ENCODE results near the gene NRROS. TPM values are rescaled to one million over a fixed set of nuclear protein-coding genes. Genes with fewer than 3 reads are reported as not detected.
"Not testable (repeated sequence)": the region's sequence is repeated elsewhere in the genome, so short reads cannot be mapped to it uniquely, and the experiment has no call there.

The NRROS gene
- total RNA-seq, 1 donor from 2014 or later: 5.4 TPM

GRCh38 chr3:196619223-196619622 is 20.3 kb upstream of the NRROS start:
- no peaks in the 10 kb centered on the region for H3K27me3 ChIP-seq
- H3K9me3 ChIP-seq: no peaks in the 10 kb centered on the region
- H3K4me1 ChIP-seq: peaks cover 8% of the 10 kb centered on the region
- H3K36me3 ChIP-seq: no peaks in the 10 kb centered on the region
- H3K4me3 ChIP-seq: no peak overlapping the region
- TF ChIP-seq POLR2AphosphoS5 (IDR thresholded peaks at IDR 0.05; ENCODE audit: insufficient read depth in 1 of 2, low read depth in 1 of 2): no peak
- no peak for TF ChIP-seq CTCF (IDR thresholded peaks at IDR 0.05)
- TF ChIP-seq POLR2A (IDR thresholded peaks at IDR 0.05): no peak
- intact Hi-C loops (cut with DNase I): no loop called here
- no peak overlapping the region for H3K27ac ChIP-seq
- no peak for DNase-seq (ENCODE audit: extremely low spot score in 2 of 2)

DNA sequence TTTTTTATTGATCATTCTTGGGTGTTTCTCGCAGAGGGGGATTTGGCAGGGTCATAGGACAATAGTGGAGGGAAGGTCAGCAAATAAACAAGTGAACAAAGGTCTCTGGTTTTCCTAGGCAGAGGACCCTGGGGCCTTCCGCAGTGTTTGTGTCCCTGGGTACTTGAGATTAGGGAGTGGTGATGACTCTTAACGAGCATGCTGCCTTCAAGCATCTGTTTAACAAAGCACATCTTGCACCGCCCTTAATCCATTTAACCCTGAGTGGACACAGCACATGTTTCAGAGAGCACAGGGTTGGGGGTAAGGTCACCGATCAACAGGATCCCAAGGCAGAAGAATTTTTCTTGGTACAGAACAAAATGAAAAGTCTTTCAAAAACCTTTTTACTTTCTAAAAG is 19.9 kb upstream of the NRROS start:
- DNase-seq (ENCODE audit: extremely low spot score in 2 of 2); H3K4me3 ChIP-seq; intact Hi-C loops (cut with DNase I); H3K27ac ChIP-seq; H3K36me3 ChIP-seq; H3K4me1 ChIP-seq; H3K27me3 ChIP-seq; H3K9me3 ChIP-seq: not testable (repeated sequence)

DNA sequence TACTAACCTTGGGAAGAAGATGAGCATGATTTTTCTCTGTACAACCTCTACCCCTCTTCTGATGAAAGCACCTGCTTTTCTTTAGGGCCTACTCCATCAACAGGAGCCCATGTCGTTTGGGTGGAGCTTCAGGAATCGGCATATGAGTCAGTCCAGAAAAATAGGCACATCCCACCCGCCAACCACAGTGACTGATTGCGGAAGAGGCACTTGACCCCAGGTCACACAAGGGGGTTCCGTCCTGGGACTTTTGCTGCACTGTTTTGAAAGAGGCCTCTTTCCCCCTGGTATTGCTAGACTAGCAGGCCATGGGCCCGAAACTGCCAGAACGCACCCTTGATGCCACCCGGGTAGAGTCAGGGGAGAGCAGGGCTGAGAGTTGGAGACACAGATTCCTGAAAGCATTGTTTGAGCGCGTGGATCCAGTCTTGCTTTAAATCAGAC is 19.3 kb upstream of the NRROS start:
- no peak for TF ChIP-seq POLR2A (IDR thresholded peaks at IDR 0.05)
- no peak for TF ChIP-seq POLR2AphosphoS5 (IDR thresholded peaks at IDR 0.05; ENCODE audit: insufficient read depth in 1 of 2, low read depth in 1 of 2)
- TF ChIP-seq CTCF (IDR thresholded peaks at IDR 0.05): no peak
- no peaks in the 10 kb centered on the region for H3K27me3 ChIP-seq
- H3K4me1 ChIP-seq: peaks cover 8% of the 10 kb centered on the region
- intact Hi-C loops (cut with DNase I): no loop called here
- DNase-seq (ENCODE audit: extremely low spot score in 2 of 2): no peak
- no peaks in the 10 kb centered on the region for H3K9me3 ChIP-seq
- H3K4me3 ChIP-seq: no peak overlapping the region
- H3K36me3 ChIP-seq: no peaks in the 10 kb centered on the region
- no peak overlapping the region for H3K27ac ChIP-seq

DNA sequence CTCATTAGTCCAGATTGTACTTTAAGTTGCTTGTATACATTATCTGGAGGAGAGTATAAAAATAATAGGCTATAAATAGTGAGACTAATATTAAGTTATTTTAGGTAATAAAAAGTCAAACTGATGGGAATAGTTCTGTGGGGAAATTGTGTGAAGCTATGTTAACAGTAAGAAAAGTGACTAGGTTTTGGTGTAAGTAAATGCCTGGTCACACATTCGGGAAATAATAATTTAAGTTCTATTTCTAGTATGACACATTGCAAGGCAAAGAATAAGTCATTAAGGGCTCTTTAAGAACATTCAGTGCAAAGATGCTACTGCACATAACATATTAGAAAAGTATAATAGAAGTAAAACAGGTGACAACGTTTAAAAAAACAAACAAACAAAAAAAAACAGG is 18.8 kb upstream of the NRROS start:
- H3K27me3 ChIP-seq: no peaks in the 10 kb centered on the region
- no peak overlapping the region for H3K27ac ChIP-seq
- intact Hi-C loops (cut with DNase I): no loop called here
- H3K36me3 ChIP-seq: no peaks in the 10 kb centered on the region
- TF ChIP-seq POLR2A (IDR thresholded peaks at IDR 0.05): no peak
- TF ChIP-seq CTCF (IDR thresholded peaks at IDR 0.05): no peak
- TF ChIP-seq POLR2AphosphoS5 (IDR thresholded peaks at IDR 0.05; ENCODE audit: insufficient read depth in 1 of 2, low read depth in 1 of 2): no peak
- no peak overlapping the region for H3K4me3 ChIP-seq
- no peak for DNase-seq (ENCODE audit: extremely low spot score in 2 of 2)
- peaks cover 8% of the 10 kb centered on the region for H3K4me1 ChIP-seq
- H3K9me3 ChIP-seq: no peaks in the 10 kb centered on the region

- peaks cover 8% of the 10 kb centered on the region for H3K4me1 ChIP-seq
- H3K27ac ChIP-seq: no peak overlapping the region
- intact Hi-C loops (cut with DNase I): no loop called here
- no peak for TF ChIP-seq POLR2A (IDR thresholded peaks at IDR 0.05)
- TF ChIP-seq POLR2AphosphoS5 (IDR thresholded peaks at IDR 0.05; ENCODE audit: insufficient read depth in 1 of 2, low read depth in 1 of 2): no peak
- no peak for TF ChIP-seq CTCF (IDR thresholded peaks at IDR 0.05)
- H3K36me3 ChIP-seq: no peaks in the 10 kb centered on the region
- no peaks in the 10 kb centered on the region for H3K27me3 ChIP-seq
- no peak overlapping the region for H3K4me3 ChIP-seq
- H3K9me3 ChIP-seq: no peaks in the 10 kb centered on the region
- no peak for DNase-seq (ENCODE audit: extremely low spot score in 2 of 2)
These were observed 17.9 kb upstream of the NRROS start for GRCh38 chr3:196621611-196622010.

All from vagina (tissue), 2 donors.